ENCODE measurements around the gene PROC.

DNA sequence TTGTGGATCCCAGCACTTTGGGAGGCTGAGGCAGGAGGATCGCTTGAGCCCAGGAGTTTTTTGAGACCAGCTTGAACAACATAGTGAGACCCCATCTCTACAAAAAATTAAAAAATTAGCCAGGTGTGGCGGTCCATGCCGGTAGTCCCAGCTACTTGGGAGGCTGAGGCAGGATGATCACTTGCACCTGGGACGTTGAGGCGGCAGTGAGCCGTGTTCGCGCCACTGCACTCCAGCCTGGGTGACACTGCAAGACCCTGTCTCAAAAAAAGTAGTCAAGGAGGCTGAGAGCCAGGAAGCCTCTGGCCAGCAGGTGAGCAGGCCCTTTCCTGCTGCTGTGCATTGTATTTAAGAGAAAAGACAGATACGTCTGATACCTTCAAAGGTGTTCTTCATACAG, 11.1 kb upstream of the PROC start:
- TF ChIP-seq CTCF (IDR thresholded peaks at IDR 0.05; ENCODE audit: borderline replicate concordance, extremely low read depth, low read length, poor library complexity, severe bottlenecking) (no peak), EZH2 (IDR thresholded peaks at IDR 0.05; ENCODE audit: borderline replicate concordance, low read depth, low read length, severe bottlenecking) (no peak)

Data from DND-41 (cell line).